Mesendoderm (in vitro differentiated cells): ENCODE data around the gene POLR1A.

Experiments used
- DNase-seq: peaks from one replicate; pipeline ENCODE4 v3.0.0; 2013
- H2AK5ac ChIP-seq: 2 replicates; pipeline ENCODE4 v1.6.1; 2013; ENCODE audit warnings: low read length, inconsistent platforms
- H2BK120ac ChIP-seq: 2 replicates; pipeline ENCODE4 v1.6.1; 2013; ENCODE audit warnings: low read depth, mild to moderate bottlenecking, low read length, moderate library complexity, mixed read lengths
- H2BK15ac ChIP-seq: replicated peaks from 2 replicates; pipeline ENCODE4 v1.6.1; 2013; ENCODE audit warnings: low read depth, mild to moderate bottlenecking, moderate library complexity
- H2BK5ac ChIP-seq: 2 replicates; pipeline ENCODE4 v1.6.1; 2013; ENCODE audit warnings: low read length, inconsistent platforms
- H3K18ac ChIP-seq: 2 replicates; pipeline ENCODE4 v1.6.1; 2013; ENCODE audit warnings: mild to moderate bottlenecking, low read length, mixed read lengths
- H3K23ac ChIP-seq: one replicate; pipeline ENCODE4 v1.6.1; 2013; ENCODE audit warnings: low read length
- H3K27ac ChIP-seq: 2 replicates; pipeline ENCODE4 v1.5.1; 2013; ENCODE audit warnings: low read depth, mild to moderate bottlenecking, inconsistent platforms, low read length, moderate library complexity
- H3K27me3 ChIP-seq: 2 replicates; pipeline ENCODE4 v1.6.1; 2013; ENCODE audit warnings: low read length, control low read depth, mild to moderate bottlenecking, inconsistent platforms; ENCODE audit not compliant: insufficient read depth, poor library complexity
- H3K36me3 ChIP-seq: 2 replicates; pipeline ENCODE4 v1.6.1; 2013; ENCODE audit warnings: low read length, inconsistent platforms; ENCODE audit not compliant: control insufficient read depth, insufficient read depth
- H3K4ac ChIP-seq: one replicate; pipeline ENCODE4 v1.6.1; 2013; ENCODE audit warnings: low read depth, mild to moderate bottlenecking, low read length, moderate library complexity
- H3K4me1 ChIP-seq: 2 replicates; pipeline ENCODE4 v1.6.1; 2013; ENCODE audit warnings: low read depth, low read length, inconsistent platforms; ENCODE audit not compliant: control insufficient read depth
- H3K4me2 ChIP-seq: 2 replicates; pipeline ENCODE4 v1.6.1; 2013; ENCODE audit warnings: low read length
- H3K4me3 ChIP-seq: 2 replicates; pipeline ENCODE4 v1.5.1; 2013; ENCODE audit warnings: mild to moderate bottlenecking, low read length
- H3K56ac ChIP-seq: one replicate; pipeline ENCODE4 v1.6.1; 2013; ENCODE audit warnings: low read length
- H3K79me1 ChIP-seq: 2 replicates; pipeline ENCODE4 v1.6.1; 2013; ENCODE audit warnings: low read length, inconsistent platforms
- H3K79me2 ChIP-seq: 2 replicates; pipeline ENCODE4 v1.6.1; 2013; ENCODE audit warnings: mild to moderate bottlenecking, low read length; ENCODE audit not compliant: control insufficient read depth, insufficient read depth
- H3K9ac ChIP-seq: 2 replicates; pipeline ENCODE4 v1.6.1; 2013; ENCODE audit warnings: low read length, inconsistent platforms
- H4K5ac ChIP-seq: one replicate; pipeline ENCODE4 v1.6.1; 2013; ENCODE audit warnings: low read length
- H4K8ac ChIP-seq: one replicate; pipeline ENCODE4 v1.6.1; 2013; ENCODE audit warnings: low read depth, mild to moderate bottlenecking, control low read depth, low read length, moderate library complexity
- WGBS: extraction: QIAGEN DNeasy Blood & Tissue Kit; methylation state at CpG from one replicate; pipeline ENCODE4 v1.1.7; 2013; ENCODE audit warnings: low lambda C conversion rate, missing lambda C conversion rate; ENCODE audit not compliant: insufficient coverage; ENCODE audit errors: extremely low coverage; 5-methylcytosine and 5-hydroxymethylcytosine counted together

The POLR1A gene

GRCh38 chr2:86032861-86033595 lies 72.7 kb downstream of the POLR1A start:
- H4K5ac ChIP-seq, result no peak overlapping the region
- H2BK120ac ChIP-seq, result no peak overlapping the region
- no peak overlapping the region for H3K27ac ChIP-seq
- H3K4ac ChIP-seq, result no peak overlapping the region
- H3K18ac ChIP-seq, result no peak overlapping the region
- peaks cover 23% of the 10 kb centered on the region for H3K36me3 ChIP-seq
- H3K4me3 ChIP-seq, result no peak overlapping the region
- no peaks in the 10 kb centered on the region for H3K4me1 ChIP-seq
- H4K8ac ChIP-seq, result no peak overlapping the region
- no peak overlapping the region for H3K56ac ChIP-seq
- H3K4me2 ChIP-seq, result no peak overlapping the region
- no peaks in the 10 kb centered on the region for H3K27me3 ChIP-seq
- no peak overlapping the region for H2AK5ac ChIP-seq
- no peak for DNase-seq
- no peaks in the 10 kb centered on the region for H3K79me1 ChIP-seq
- no CpG with 5 or more reads among the region's 11 CpGs for WGBS
- H2BK15ac ChIP-seq, result no peak overlapping the region
- no peak overlapping the region for H2BK5ac ChIP-seq
- no peaks in the 10 kb centered on the region for H3K79me2 ChIP-seq
- no peak overlapping the region for H3K9ac ChIP-seq
- no peak overlapping the region for H3K23ac ChIP-seq

GRCh38 chr2:86031606-86032005 lies 74.1 kb downstream of the POLR1A start:
- no CpG with 5 or more reads among the region's 4 CpGs for WGBS
- Histone ChIP-seq H3K36me3 (peaks cover 22% of the 10 kb centered on the region), H3K23ac (no peak overlapping the region)

GRCh38 chr2:86031151-86031550 lies 74.5 kb downstream of the POLR1A start:
- Histone ChIP-seq H4K5ac (no peak overlapping the region), H2BK5ac (no peak overlapping the region), H3K4me3 (no peak overlapping the region), H3K4me2 (no peak overlapping the region), H3K9ac (no peak overlapping the region), H3K18ac (no peak overlapping the region), H3K79me1 (no peaks in the 10 kb centered on the region), H3K36me3 (peaks cover 26% of the 10 kb centered on the region), H2AK5ac (no peak overlapping the region), H3K27ac (no peak overlapping the region), H3K23ac (no peak overlapping the region), H3K27me3 (no peaks in the 10 kb centered on the region), H2BK120ac (no peak overlapping the region), H3K56ac (no peak overlapping the region), H3K4ac (no peak overlapping the region), H3K4me1 (no peaks in the 10 kb centered on the region), H4K8ac (no peak overlapping the region), H3K79me2 (no peaks in the 10 kb centered on the region), H2BK15ac (no peak overlapping the region)
- WGBS, result no CpG with 5 or more reads among the region's 14 CpGs
- DNase-seq, result no peak

More at GRCh38 chr2:86031606-86032005, 74.1 kb downstream of the POLR1A start:
- Histone ChIP-seq H3K4me1 (no peaks in the 10 kb centered on the region), H3K9ac (no peak overlapping the region), H3K18ac (no peak overlapping the region), H2BK5ac (no peak overlapping the region), H4K5ac (no peak overlapping the region), H3K79me2 (no peaks in the 10 kb centered on the region), H3K4me3 (no peak overlapping the region), H4K8ac (no peak overlapping the region), H3K27me3 (no peaks in the 10 kb centered on the region), H3K27ac (no peak overlapping the region), H2AK5ac (no peak overlapping the region), H2BK120ac (no peak overlapping the region), H2BK15ac (no peak overlapping the region), H3K79me1 (no peaks in the 10 kb centered on the region), H3K4me2 (no peak overlapping the region), H3K56ac (no peak overlapping the region), H3K4ac (no peak overlapping the region)
- no peak for DNase-seq

- H2BK15ac ChIP-seq, result no peak overlapping the region
- H4K5ac ChIP-seq, result no peak overlapping the region
- no peaks in the 10 kb centered on the region for H3K4me1 ChIP-seq
- no peaks in the 10 kb centered on the region for H3K79me2 ChIP-seq
- no peak overlapping the region for H3K18ac ChIP-seq
- no peaks in the 10 kb centered on the region for H3K79me1 ChIP-seq
- H3K9ac ChIP-seq, result no peak overlapping the region
- H2BK120ac ChIP-seq, result no peak overlapping the region
- no peaks in the 10 kb centered on the region for H3K27me3 ChIP-seq
- H2BK5ac ChIP-seq, result no peak overlapping the region
- H3K36me3 ChIP-seq, result peaks cover 29% of the 10 kb centered on the region
- H3K4ac ChIP-seq, result no peak overlapping the region
- H3K56ac ChIP-seq, result no peak overlapping the region
- WGBS, result no CpG with 5 or more reads among the region's 14 CpGs
- DNase-seq, result no peak
- H2AK5ac ChIP-seq, result no peak overlapping the region
- H4K8ac ChIP-seq, result no peak overlapping the region
- no peak overlapping the region for H3K23ac ChIP-seq
- H3K4me2 ChIP-seq, result no peak overlapping the region
- H3K27ac ChIP-seq, result no peak overlapping the region
- H3K4me3 ChIP-seq, result no peak overlapping the region
Measured at GRCh38 chr2:86029873-86030272, 75.8 kb downstream of the POLR1A start.

GRCh38 chr2:86028766-86029381 lies 76.8 kb downstream of the POLR1A start:
- Histone ChIP-seq H2BK120ac (no peak overlapping the region), H3K27me3 (no peaks in the 10 kb centered on the region), H3K4me3 (no peak overlapping the region), H3K23ac (no peak overlapping the region), H4K8ac (no peak overlapping the region), H3K27ac (no peak overlapping the region), H3K56ac (no peak overlapping the region), H2BK5ac (no peak overlapping the region), H3K18ac (no peak overlapping the region), H3K4ac (no peak overlapping the region), H3K4me1 (no peaks in the 10 kb centered on the region), H3K79me1 (no peaks in the 10 kb centered on the region), H2BK15ac (no peak overlapping the region), H4K5ac (no peak overlapping the region), H3K4me2 (no peak overlapping the region), H3K79me2 (no peaks in the 10 kb centered on the region), H3K36me3 (peaks cover 26% of the 10 kb centered on the region), H2AK5ac (no peak overlapping the region), H3K9ac (no peak overlapping the region)
- no CpG with 5 or more reads among the region's 13 CpGs for WGBS
- no peak for DNase-seq
